GM18868 (cell line): Measurements from ENCODE around the gene STK16.
"Not testable (repeated sequence)": the region's sequence is repeated elsewhere in the genome, so short reads cannot be mapped to it uniquely, and the experiment has no call there.

Experiments
- ATAC-seq: cut with Tn5 transposase; IDR thresholded peaks from one replicate; pipeline ENCODE4 v1.9.1; 2021; ENCODE audit warnings: mild to moderate bottlenecking, moderate library complexity; ENCODE audit not compliant: unreplicated experiment

STK16 gene

GRCh38 chr2:219245148-219245898 lies at the start of gene STK16, which contains the start of gene GLB1L:
Gene STK16 (plus strand): TSS chr2:219245479. CDS start chr2:219246000, 521 bp downstream.
Gene GLB1L (minus strand): TSS chr2:219245444. CDS start chr2:219243573, 1,871 bp downstream.
- ATAC-seq, result peak; percentile 88

DNA sequence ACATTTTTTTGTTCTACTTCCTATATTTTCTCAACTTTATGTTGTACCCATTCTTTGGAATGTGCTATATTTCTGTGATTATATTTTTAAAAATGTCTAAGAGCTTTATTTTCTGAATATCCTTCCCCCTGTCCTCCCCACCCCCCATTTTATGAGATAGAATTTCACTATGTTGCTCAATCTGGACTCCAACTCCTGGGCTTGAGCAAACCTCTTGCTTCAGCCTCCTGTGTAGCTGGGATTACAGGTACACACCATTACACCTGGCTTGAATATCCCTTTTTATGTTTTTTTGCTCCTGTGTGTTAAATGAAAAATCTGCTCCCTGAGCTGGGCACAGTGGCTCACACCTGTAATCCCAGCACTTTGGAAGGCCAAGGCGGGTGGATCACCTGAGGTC lies 47.9 kb upstream of the STK16 start:
- no peak for ATAC-seq

GRCh38 chr2:219198974-219199373 lies 46.3 kb upstream of the STK16 start:
- ATAC-seq, result no peak

DNA sequence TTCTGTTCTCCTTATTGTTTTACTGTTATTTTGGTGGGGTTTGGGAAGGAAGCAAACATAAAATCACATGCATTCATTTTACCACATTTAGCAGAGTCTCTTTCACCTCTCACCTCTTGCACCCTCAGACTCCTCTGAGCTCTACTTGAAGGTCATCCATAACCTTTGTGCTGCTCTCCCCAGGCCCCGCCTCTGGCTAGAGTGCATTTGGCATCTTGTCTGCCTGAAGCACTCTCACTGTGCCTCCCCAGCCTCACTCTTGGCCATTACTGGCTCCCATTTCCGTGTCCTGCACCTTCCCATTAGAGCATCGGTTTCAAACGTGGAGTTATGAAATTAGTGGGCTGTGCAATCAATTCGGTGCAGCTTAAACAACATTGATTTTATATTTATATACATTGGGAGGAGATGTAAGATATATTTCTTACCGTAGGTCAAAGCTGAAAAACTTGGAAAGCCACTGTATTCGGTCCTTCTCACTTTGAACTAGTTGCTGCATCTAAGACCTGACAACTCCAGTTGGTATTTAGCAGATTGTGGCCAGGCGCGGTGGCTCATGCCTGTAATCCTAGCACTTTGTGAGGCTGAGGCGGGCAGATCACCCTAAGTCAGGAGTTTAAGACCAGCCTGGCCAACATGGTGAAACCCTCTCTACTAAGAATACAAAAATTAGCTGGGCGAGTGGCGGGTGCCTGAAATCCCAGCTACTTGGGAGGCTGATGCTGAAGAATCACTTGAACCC lies 45.6 kb upstream of the STK16 start:
- no peak for ATAC-seq

GRCh38 chr2:219200502-219201326 lies 44.6 kb upstream of the STK16 start:
- not testable (repeated sequence) for ATAC-seq

DNA sequence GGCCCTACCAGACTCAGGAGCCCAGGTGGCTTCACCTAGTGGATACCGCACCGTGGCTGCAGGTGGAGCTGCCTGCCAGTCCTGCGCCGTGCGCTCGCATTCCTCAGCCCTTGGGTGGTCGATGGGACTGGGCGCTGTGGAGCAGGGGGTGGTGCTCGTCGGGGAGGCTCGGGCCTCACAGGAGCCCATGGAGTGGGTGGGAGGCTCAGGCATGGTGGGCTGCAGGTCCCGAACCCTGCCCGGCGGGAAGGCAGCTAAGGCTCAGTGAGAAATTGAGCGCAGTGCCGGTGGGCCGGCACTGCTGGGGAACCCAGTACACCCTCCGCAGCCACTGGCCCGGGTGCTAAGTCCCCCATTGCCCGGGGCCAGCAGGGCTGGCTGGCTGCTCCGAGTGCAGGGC lies 43.9 kb upstream of the STK16 start:
- not testable (repeated sequence) for ATAC-seq

DNA sequence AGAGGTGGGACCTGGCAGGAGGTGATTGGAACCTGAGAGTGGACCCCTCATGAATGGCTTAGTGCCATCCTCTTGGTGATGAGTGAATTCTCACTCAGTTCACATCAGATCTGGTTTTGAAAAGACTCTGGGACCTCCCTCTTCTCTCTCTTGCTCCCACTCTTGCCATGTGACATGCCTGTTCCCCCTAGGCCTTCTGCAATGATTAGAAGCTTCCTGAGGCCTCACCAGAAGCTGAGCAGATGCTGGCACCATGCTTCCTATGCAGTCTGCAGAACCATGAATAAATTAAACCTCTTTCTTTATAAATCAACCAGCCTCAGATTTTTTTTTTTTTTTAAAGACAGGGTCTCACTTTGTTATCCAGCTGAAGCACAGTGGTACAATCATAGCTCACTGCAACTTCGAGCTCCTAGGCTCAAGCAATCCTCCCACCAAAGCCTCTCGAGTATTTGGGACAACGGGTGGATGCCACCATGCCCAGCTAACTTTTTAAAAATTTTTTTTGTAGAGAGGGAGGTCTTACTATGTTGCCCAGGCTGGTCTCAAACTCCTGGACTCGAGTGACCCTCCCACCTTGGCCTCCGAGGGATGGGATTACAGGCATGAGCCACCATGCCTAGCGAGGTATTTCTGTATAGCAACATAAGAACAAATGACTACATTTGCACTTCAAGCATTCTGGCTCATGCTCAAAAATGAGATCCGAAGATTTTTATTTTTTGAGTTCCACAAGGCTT lies 40.7 kb upstream of the STK16 start:
- ATAC-seq, result no peak

GRCh38 chr2:219205165-219205538 lies 40.1 kb upstream of the STK16 start:
- no peak for ATAC-seq

DNA sequence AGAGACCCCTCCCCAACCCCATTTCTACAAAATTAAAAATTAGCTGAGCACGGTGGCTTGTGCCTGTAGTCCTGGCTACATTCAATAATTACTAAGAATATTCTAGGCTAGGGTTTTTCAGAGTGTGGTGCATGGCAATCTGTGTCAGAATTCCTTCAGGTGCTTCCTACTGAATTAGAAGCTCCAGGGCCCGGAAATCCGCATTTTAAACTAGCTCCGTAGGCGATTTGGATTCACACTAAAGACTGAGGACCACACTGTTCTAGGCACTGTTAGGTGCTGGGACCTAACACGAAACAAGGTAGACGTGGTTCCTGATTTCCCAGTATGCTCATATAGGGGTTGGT lies 39.3 kb upstream of the STK16 start:
- ATAC-seq, result no peak

DNA sequence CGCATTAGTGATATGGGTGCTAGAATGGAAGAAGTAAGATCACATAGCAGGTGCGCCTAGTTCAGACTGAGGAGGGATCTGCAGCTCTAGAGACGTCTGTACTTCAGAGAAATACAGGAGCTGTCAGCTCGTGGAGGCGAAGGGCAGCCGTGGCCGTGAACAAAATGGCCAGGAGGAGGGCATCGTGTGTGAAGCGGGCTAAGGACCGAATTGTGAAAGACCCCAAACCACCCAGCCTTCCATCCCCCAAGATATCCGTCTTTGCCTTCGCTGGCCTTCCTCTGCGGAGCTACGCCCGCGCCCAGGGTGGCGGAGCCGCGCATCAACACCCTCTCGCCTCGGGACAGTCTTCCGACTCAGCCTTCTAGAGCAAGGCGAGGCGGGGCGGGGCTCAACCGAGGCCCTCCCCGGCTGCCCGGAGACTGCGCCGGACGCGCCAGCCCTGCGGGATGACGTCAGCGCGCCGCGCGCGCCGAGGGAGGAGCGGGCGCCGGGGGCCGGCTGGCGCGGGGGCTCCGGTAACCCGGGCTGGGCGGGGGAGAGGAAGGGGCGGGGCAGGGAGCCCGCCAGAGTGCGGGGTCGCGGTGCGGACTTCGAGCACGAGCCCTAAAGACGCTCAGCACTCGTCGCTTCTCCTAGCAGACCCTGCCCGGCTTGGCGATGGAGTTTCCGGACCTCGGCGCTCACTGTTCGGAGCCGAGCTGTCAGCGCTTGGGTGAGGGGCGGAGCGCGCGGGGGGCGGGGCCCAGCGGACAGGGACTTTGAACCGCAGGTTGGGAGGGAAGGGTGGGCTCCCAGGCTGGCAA lies 38.7 kb upstream of the STK16 start, which contains the start of gene ZFAND2B:
ZFAND2B (plus strand) TSS at position 455 of the 806 bp plus-strand sequence; CDS start at position 661, 206 bp downstream.
- peak; percentile 97 for ATAC-seq

GRCh38 chr2:219207134-219207883 lies 38.0 kb upstream of the STK16 start:
- no peak for ATAC-seq

- no peak for ATAC-seq
Observed at GRCh38 chr2:219207884-219208740, 37.2 kb upstream of the STK16 start.

- ATAC-seq, result no peak
Observed at GRCh38 chr2:219209236-219210195, 35.8 kb upstream of the STK16 start.

GRCh38 chr2:219210196-219210885 lies 34.9 kb upstream of the STK16 start:
- no peak for ATAC-seq

- no peak for ATAC-seq
Observed at GRCh38 chr2:219210886-219211362, 34.4 kb upstream of the STK16 start.

GRCh38 chr2:219213026-219213415 lies 32.3 kb upstream of the STK16 start:
- ATAC-seq, result no peak
